Femur (tissue), 1 donor: Measurements from ENCODE around the gene INPP5D.
"Not testable (repeated sequence)": the region's sequence is repeated elsewhere in the genome, so short reads cannot be mapped to it uniquely, and the experiment has no call there.

Experiments used
- DNase-seq: peaks from one replicate; pipeline ENCODE4 v3.0.0-alpha.2; 2017

Gene INPP5D

DNA sequence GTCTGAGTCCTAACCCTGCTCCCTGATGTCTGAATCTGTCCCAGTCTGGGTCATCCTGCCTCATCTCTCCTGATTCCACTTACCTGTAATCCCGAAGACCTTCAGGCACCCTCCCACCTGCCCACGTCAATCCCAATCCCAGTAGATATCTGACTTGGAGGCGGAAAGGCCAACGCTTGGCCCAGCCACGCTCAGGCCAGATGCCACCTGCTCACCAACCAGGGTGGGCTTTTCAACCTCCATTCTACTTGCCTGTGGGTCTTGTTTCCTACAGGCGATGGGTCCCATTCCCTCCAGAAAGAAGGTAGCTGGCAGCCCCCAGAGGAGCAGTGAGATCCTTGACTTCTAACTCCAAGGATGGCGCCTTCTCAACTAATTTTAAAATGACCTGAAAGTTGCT is 59.7 kb downstream of the INPP5D start:
- no peak for DNase-seq

DNA sequence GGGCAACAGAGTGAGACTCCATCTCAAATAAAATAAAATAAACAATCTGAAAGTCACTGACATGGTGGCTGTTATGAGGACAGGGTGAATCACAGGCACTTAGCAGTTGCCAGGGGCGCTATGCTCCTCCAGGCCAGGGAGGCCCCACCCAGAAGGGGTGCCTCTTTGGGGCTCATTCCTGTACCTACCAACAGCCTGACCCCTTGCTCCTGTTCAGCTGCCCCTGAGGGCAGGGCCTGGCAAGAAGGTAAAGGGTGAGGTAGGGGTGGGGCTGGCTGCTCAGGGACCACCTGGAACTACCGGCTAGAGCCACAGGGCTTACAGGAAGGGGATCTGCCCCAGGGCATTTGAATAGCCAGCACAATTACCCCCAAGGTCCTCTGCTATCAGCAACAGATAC is 60.3 kb downstream of the INPP5D start:
- DNase-seq = no peak

DNA sequence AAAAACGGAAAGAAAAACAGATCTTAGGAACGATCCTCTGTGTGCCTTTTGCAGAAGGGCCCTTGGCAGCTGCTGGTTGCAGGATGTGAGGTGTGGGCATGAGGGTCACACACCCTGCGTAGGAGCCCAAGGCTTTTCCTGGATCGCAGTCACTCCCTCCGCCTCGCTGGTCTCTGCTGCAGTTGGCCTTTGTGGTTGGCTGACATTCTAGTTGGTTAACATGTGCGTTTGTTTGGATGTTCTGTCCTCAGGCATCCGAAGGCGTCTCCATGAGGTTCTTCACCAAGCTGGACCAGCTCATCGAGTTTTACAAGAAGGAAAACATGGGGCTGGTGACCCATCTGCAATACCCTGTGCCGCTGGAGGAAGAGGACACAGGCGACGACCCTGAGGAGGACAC is 61.7 kb downstream of the INPP5D start:
- no peak for DNase-seq

DNA sequence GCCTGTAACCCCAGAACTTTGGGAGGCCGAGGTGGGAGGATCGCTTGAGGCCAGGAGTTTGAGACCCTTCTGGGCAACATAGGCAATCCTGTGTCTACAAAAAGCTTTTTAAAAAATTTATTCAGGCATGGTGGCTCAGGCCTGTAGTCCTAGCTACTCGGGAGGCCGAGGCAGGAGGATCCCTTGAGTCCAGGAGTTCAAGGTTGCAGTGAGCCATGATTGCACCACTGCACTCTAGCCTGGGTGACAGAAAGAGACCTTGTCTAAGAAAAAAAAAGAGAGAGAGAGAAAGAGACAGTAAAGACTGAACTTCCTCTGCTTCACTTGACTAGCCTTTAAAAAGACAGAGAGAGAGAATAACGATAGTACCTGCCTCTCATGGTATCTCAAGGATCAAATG is 62.4 kb downstream of the INPP5D start:
- DNase-seq = no peak

DNA sequence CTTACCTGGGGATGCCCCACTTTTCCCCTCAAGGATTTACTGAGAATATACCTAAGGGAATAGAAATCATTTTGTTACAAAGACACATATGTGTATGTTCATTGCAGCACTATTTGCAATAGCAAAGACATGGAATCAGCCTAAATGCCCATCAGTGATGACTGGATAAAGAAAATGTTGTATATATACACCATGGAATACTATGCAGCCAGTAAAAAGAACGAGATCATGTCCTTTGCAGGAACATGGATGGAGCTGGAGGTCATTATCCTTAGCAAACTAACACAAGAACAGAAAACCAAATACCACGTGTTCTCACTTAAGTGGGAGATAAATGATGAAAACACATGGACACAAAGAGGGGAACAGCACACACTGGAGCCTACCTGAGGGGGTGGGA is 63.4 kb downstream of the INPP5D start:
- not testable (repeated sequence) for DNase-seq

DNA sequence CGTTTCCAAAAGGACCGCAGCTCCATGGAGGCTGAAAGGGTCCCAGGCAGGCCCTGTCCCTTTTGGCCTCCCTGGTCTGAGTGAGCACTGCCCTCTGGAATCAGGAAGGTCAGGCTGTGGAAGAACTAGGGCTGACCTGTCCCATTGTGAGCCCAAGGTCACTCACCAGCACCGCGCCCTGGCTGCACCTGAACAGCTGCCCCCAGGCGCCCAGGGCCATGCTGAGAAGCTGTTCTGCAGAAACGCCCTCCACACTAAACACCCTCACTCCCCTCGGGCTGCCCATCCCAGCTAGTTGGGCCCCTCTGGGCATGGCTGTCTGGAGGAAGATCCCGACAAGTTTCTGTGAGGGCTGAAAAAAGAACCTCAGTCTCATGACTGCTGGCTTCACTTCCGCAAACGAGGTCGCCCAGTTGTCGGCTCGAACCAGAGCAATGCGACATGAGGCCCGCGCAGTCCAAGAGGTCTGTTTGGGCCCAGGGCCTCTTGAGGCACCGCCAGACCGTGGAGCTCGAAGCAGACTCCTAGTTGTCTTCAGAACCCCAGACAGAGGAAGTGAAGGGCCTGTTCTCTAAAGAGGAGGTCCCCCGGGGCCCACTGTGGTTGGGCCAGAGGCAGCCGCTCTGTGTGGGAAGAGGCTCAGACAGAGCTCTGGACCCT is 64.4 kb downstream of the INPP5D start:
- no peak for DNase-seq

DNA sequence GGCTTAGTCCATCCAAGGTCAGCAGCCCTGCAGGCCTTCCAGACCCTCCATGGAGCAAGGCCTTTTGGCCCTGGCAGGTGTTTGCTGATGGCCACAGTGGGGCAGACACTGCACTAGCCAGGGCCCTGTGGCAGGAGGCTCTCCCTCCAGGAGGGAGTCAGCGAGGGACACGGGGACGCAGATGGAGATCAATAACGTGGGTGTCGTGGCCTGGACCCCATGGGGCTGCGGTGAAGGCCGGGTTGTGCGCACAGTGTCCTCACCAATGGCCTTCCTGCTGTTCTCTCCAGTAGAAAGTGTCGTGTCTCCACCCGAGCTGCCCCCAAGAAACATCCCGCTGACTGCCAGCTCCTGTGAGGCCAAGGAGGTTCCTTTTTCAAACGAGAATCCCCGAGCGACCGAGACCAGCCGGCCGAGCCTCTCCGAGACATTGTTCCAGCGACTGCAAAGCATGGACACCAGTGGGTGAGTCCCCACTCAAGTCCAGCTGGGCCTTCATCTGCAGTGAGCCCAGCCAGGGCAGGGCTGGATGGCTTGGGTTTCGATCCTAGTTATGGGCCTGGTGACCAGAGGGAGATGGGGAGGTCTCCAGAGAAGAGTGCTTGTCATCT is 65.4 kb downstream of the INPP5D start:
- no peak for DNase-seq

DNA sequence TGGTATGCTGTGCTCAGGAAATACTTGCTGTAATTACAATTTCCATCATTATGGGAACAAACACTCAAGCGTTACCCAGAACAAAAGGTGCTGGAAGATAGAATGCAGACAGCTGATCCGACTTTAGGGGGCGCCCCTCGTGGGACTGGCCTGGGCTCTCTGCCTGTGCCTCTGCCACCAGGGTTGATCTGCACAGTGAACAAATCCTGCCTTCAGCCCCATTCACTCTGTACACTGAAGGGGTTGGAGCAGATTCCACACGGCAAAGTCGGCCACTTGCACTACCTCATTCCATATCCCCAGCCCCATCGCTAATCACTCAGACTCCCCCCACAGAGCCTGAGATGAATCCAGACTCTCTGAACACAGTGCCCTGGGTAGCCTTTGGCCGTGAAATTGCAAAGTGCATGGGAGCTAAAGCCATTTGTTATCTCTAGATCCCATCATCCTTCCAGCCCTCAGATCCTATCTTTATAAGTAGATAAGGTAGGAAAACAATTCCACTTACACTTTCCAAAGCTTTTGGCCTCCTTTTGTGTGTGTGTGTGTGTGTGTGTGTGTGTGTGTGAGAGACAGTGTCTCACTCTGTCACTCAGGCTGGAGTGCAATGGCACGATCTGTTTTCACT is 69.3 kb downstream of the INPP5D start:
- no peak for DNase-seq

DNA sequence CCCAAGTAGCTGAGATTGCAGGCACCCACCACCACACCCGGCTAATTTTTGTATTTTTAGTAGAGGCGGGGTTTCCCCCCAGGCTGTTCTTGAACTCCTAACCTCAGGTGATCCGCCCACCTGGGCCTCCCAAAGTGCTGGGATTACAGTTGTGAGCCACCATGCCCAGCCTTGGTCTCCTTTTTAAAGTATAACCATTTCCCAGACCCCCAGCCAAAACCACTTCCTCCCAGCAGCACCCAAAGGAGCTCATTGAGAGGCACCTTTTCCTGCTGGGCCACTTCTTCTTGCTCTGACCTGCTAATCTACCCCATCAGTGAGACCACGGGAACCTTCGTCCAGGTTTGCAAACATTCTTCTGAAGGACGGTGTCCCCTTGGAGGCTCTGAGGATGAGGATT is 69.9 kb downstream of the INPP5D start:
- DNase-seq = no peak

DNA sequence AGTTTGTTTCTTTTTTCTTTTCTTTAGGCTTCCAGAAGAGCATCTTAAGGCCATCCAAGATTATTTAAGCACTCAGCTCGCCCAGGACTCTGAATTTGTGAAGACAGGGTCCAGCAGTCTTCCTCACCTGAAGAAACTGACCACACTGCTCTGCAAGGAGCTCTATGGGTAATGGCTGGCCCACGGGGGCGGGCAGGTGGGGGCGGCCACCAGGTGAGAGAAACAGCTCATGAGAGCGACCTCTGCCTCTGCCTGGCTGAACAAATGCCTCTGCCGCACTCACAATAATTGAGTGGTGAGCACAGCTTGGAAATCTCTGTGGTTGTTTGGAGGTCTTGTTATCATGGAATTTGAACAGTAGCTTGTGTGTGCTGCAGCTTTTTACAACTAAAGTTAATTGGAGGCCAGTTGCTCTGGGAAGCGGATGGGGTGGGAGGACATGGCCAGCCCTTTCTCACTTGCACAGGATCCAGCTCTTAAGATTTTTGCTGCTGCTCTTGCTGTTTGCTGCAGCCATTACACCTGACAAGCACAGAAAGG is 70.4 kb downstream of the INPP5D start:
- DNase-seq = no peak

DNA sequence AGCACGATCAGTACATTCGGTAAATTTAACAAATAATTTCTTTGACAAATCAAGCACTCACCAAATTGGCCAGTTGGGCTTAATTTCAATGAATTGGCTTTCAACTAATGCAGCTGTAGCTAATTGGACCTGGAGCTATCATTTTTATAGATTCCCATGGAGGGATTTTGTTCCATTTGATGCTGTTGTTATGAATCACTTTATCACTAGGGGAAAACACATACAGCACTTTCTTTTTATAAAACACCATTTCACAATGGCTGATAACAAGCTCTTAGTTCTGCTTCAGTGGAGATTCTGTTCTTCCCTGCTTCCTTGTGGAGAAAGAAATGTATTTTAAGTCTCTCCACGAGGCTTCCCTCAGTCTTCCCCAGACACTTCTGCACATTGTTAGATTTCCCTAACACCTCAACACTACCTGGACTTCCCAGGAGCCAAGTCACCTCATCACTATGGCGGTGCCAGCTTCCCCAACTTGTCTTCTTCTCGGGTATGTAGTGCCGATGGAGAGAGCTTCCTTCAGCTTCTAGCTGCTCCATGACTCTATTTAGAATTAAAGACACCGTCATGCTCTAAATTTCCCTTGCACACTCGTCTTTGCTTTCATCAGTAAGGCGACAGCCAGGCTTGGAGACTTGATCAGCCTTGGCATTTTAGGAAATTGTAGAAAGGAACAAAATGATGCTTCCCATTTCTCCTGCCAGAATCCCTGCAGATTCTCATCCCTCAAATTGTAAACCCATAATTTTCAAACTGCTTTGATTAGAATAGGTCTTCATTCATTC is 72.0 kb downstream of the INPP5D start:
- DNase-seq = no peak

DNA sequence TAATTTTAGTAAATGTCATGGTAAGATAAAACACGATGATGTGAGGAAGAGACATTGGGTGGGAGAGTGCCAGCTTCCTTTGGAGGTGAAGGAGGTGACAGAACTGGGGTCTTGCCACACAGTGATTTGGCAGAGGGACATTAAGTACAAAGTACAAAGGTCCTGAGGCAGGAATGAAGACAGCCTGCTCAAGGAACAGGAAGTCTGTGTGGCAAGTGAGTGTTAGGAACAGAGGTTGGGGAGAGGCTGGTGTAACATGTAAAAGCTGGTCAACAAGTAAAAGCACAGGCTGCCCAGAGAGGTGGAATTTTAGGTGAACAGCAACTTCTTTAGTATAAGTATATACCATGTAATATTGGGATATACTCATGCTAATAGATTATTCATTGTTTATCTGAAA is 73.1 kb downstream of the INPP5D start:
- DNase-seq = no peak

DNA sequence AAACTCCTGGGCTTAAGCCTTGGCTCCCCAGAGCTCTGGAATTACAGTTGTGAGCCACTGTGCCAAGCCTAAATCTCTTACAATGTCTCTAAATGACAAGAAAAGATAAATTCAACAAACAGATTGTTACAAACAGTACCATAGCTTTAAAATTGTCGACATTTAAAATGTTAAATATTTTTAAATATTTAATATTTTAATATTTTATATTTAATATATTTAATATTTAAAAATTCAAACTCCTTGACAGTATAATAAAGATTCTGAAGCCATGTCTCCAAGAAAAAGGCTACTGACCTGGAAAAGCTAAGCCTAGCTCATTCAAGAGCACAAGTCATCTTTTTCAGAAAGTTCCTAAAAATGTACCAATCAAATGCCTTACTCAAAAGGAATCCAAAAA is 75.3 kb downstream of the INPP5D start:
- DNase-seq = no peak

DNA sequence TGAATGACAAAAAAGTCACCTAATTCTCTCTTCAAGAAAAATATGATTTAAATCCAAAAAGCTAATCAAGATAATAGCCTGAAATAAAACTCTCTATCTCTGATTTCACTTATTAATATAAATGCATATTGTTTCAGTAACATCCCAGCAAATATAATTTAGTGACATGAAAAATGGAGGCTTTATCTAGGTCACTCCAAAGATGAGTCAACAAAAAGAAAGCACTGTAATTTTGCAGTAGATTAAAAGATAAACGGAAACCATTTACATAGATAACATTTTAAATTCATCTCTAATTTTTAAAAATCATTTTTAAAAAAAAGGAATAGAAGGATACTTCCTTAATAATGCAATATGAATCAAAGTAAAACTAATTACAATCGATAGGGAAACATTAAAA is 76.9 kb downstream of the INPP5D start:
- DNase-seq = no peak

DNA sequence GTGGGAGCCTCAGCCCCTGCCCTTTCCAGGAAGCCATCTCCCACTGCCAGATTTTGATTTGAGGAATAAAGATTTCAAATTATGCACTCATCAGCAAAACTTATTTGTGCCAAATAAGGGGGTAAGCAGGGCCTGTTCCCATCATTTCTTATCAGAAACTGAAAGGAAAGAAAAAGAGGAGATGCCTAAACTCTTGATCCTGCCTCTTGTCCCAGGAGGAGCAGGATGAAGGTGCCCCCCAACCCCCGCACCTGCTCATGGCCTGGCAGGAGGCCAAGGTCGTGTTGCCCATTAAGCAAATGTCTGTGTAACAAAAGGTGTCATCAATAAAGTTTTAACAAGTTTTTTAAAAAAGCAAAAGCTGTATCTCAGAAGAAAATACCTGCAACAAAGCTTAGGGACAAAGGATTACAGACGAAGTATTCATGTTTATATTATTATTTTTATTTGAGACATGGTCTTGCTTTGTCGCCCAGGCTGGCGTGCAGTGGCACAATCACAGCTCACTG is 80.0 kb downstream of the INPP5D start:
- DNase-seq = no peak

DNA sequence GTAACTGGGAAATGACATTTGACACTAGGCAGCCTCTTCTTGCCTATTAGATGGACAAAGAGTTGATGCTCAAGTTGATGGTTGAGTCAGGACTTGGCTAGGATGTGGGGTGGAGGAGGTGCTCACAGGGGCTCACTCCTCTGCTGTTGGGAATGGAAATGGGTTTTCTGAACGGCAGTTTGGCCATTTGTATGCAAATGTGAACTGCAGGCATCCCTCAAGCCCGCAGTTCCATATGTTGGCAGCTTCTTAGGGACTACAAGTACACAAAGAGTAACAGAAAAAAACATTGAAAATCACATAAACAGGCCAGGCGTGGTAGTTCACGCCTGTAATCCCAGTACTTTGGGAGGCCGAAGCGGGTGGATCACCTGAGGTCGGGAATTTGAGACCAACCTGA is 80.8 kb downstream of the INPP5D start:
- no peak for DNase-seq

DNA sequence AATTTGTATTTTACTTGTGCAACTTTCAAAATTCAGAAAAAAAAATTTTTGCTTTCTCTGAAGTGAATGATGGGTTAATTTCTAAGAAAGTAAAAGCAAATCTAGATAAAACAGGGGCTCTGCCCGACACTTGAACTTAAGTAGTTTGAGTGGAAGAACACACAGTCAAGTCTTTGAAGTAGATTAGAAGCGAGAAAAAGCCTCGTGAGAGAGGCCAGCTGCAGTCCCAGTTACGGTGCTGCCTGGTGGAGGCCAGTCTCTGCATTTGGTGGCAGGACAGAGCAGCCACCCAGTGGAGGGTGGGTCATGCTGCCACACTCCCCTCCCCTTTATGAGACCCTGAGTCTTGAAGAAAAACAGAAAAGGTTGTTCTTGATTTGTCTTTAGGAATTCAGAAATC is 81.8 kb downstream of the INPP5D start:
- no peak for DNase-seq

DNA sequence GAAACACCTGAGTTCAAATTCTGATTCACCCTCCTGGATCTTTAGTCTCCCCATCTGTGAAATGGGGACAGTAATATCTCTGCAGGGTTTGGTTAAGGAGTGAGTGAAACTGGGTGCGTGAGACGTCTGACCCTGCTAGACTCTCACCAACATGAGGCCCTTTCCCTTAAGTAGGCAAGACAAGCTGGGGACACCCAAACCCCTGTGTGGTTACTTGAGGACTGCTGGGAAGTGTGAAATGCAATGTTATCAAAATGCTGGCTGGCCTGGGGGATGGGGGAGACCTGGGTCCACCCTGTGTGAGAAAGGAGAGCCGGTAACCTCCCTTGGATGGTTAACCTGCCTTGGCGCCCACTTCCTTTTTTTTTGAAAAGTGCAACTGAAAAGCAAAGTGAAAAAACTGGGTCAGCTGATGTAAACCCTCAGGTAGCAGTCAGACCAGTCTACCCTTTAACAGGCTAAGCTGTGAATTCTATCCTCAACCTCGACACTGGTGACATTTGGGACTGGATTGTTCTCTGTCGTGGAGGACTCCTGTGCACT is 82.3 kb downstream of the INPP5D start:
- no peak for DNase-seq

DNA sequence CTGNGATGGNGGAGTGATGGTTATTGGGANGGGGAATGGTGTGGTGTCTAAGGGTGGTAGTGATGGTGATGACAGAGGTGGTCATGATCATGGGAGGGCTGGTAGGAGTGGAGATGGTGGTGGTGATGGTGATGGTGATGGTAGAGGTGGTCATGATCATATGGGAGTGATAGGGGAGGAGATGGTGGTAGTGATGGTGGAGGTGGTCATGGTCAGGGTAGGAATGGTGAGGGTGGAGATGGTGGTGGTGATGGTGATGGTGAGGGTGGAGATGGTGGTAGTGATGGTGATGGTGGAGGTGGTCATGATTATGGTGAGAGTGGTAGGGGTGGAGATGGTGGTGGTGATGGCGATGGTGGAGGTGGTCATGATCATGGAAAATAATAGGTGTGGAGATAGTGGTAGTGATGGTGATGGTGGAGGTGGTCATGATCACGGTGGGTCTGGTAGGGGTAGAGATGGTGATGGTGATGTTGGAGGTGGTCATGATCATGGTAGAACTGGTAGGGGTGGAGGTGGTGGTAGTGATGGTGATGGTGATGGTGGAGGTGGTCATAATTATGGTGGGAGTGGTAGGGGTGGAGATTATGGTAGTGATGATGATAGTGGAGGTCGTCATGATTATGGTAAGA is 83.7 kb downstream of the INPP5D start:
- no peak for DNase-seq

DNA sequence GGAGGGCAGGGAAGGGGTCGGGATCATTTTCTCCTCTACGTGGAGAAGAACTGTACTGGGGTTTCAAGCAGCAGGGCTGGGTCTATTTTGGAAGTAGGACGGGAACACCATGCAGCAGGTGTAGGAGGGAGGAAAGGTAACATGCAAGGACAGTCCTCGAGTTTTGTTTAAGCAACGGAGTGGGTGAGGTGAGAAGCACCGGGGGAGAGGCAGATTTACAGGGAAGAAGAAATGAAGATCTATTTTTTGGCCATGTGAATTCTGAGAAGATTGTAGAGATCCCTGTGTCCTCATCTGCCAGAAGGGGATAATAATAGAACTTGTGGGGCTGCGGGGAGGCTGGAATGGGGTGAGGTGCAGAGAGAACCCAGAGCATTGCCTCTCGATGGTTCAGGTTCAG is 85.6 kb downstream of the INPP5D start:
- DNase-seq = no peak

DNA sequence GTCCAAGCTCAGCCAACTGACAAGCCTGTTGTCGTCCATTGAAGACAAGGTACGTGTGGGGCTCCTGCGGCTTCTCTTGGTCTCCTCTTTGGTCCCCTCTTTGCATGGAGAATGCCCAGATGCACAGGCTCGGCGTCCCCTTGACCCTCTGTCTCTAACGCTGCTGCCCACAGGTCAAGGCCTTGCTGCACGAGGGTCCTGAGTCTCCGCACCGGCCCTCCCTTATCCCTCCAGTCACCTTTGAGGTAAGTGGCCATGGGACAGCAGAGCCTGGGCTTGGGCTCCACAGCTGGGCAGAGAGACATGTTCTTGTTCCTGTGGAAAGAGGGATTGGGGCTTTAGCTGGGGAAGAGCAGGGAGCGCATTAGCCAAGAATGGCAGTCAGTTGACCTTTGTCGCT is 86.1 kb downstream of the INPP5D start:
- DNase-seq = no peak

DNA sequence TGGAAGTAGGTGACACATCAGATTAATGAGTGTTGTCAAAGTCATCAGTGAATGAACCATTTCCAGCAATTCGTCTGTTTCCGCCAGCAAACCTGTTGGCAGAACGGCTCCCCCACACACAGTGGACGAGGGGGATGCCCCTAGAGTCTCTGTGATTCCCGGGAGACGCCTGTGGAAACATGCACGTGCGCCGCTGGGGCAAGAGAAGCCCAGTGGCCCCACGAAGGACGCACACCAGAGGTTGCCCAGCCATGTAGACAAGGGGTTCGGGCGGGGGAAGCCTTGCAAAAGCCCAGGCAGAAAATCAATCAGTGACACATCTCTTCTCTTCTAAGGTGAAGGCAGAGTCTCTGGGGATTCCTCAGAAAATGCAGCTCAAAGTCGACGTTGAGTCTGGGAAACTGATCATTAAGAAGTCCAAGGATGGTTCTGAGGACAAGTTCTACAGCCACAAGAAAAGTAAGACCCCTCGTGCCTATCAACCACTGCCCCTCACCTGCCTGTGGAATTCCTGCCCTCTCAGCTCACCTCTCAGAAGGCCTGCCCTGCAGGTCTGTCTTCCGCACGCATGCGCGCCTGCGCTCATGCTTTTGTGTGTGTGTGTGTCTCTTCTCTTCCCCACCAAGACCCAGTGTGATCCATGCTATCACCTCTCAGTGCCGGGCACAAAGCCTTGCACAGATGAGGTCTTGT is 87.1 kb downstream of the INPP5D start:
- no peak for DNase-seq
